Stimulated activated CD8-positive, alpha-beta memory T cell treated with anti-CD3 and anti-CD28 coated beads, Interleukin-4, amount 100 ng/mL, for 48 hours (primary cell): ENCODE measurements around the gene SMARCD3.

ENCODE experiments used
- DNase-seq: peaks from one replicate; pipeline ENCODE4 v3.0.0-alpha.2; 2020

SMARCD3 gene

GRCh38 chr7:151272405-151272804 is 23.9 kb upstream of the SMARCD3 start:
- no peak for DNase-seq

- DNase-seq, result no peak
Measured at GRCh38 chr7:151271699-151272355, 23.3 kb upstream of the SMARCD3 start.

- no peak for DNase-seq
Measured at GRCh38 chr7:151269511-151269910, 21.0 kb upstream of the SMARCD3 start.

- no peak for DNase-seq
Measured at GRCh38 chr7:151265351-151265931, 16.9 kb upstream of the SMARCD3 start.

- DNase-seq, result no peak
Measured at GRCh38 chr7:151264615-151265014, 16.1 kb upstream of the SMARCD3 start.

GRCh38 chr7:151261529-151261928 is 13.0 kb upstream of the SMARCD3 start:
- no peak for DNase-seq

DNA sequence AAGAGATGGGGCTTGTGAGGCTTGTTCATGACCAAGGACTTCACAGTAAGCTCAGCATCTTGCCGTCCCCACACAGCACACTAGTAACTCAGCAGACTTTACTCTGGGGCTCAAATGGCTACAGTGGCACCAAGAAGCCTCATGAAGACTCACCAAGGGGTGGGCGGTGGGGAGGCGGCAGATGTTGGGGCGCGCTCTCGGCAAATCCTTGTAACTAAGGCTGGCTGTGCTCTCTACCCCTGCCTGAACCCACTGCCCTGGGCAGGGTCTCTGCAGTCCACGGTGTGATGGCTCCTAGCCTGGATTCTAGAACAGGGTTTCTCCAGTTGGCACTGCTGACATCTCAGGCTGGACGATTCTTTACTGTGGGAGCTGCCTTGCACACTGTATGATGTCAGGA is 12.4 kb upstream of the SMARCD3 start:
- no peak for DNase-seq

DNA sequence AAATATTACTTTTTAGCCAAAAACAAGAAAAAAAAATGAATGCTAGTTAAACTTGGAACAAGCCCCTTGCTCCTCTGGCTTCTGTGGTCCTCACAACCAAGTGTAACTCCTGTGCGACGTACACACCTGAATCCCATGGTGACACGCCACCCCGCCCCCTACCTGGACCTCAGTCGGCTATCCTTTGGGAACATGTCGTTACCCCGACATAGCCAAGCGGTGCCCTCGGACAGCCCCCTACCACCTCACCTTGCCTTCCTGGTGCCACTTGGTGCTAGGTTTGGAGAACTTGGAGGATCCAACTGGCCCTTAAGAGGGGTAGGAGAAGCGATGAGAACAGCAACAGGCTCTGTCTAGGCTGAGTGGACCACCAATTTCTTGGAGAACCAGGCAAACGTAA is 12.0 kb upstream of the SMARCD3 start:
- no peak for DNase-seq

DNA sequence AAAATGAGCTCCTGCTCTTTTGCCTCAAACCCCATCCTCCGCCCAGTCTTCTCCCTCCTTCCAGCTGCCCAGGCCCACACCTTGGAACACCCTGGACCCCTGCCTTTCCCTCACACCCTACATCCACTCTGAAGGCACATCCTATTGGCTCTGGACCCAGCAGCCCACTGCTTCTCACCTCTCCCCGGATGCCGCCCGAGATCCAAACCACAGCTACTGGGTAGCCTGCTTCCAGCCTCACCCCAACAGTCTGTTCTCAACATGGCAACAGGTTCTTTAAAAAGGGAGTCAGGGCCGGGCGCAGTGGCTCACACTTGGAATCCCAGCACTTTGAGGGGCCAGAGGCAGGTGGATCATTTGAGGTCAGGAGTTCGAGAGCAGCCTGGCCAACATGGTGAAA is 9.5 kb upstream of the SMARCD3 start:
- DNase-seq, result no peak

GRCh38 chr7:151256410-151257045 is 8.0 kb upstream of the SMARCD3 start:
- no peak for DNase-seq

DNA sequence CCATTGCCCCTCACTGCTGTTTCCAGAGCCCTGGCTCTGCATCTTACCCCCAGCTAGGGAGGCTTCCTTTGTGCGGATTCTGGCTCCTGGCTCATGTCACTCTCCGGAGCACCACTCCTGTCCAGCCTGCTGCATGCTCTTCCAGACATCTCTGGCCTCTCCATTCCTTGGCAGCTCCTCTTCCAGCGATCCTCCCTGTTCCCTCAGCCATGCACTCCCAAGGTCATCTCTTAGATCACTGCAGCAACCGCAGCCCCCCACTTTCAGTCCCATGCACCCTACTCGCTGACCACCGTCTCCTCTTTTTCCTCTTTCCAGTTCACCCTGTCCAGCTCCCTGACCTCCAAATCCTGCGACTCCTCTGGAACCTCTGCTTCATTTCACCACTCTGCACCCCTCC is 6.9 kb upstream of the SMARCD3 start:
- no peak for DNase-seq

- no peak for DNase-seq
Measured at GRCh38 chr7:151254851-151255250, 6.4 kb upstream of the SMARCD3 start.

DNA sequence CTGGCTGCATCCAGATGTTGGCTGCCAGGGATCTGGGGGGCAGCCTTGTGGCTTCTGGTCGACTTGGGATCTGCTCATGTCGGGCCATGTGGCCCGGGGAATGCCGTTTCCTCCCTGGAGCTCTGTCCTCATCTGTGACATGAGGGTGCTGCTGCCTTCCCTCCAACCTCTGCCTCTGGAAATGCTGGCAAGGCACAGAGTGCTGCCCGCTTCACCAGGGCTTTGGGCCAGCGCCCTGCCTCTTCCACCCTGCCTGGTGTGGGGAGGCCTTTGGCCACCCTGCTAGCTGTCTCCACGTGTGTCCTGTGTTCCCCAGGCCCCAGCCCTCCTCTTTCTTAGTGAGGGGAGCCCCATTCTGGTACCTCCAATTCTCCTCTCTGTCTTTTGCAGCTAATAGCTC is 5.8 kb upstream of the SMARCD3 start:
- DNase-seq, result no peak

GRCh38 chr7:151252961-151253711 is 4.6 kb upstream of the SMARCD3 start:
- no peak for DNase-seq

- DNase-seq, result no peak
Measured at GRCh38 chr7:151252561-151252835, 4.0 kb upstream of the SMARCD3 start.

GRCh38 chr7:151251689-151252560 is 3.4 kb upstream of the SMARCD3 start:
- no peak for DNase-seq

DNA sequence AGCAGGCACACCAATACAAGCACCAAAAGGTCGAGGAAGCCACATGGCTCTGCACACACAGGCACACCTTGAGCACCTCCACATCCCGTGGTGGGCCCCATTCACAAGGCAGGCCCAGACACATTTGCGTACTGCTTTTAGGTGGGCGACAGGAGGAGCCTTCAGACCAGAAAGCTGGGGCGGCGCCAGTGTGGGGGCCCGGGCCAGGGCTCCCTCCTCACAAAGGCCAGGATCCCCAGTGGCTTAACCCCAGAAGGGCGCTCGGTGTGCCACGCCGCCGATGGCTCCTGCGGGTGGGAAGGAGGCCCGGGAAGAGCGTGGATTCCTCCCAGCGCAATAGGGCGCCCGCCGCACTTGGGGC is 2.8 kb upstream of the SMARCD3 start:
- DNase-seq, result no peak

DNA sequence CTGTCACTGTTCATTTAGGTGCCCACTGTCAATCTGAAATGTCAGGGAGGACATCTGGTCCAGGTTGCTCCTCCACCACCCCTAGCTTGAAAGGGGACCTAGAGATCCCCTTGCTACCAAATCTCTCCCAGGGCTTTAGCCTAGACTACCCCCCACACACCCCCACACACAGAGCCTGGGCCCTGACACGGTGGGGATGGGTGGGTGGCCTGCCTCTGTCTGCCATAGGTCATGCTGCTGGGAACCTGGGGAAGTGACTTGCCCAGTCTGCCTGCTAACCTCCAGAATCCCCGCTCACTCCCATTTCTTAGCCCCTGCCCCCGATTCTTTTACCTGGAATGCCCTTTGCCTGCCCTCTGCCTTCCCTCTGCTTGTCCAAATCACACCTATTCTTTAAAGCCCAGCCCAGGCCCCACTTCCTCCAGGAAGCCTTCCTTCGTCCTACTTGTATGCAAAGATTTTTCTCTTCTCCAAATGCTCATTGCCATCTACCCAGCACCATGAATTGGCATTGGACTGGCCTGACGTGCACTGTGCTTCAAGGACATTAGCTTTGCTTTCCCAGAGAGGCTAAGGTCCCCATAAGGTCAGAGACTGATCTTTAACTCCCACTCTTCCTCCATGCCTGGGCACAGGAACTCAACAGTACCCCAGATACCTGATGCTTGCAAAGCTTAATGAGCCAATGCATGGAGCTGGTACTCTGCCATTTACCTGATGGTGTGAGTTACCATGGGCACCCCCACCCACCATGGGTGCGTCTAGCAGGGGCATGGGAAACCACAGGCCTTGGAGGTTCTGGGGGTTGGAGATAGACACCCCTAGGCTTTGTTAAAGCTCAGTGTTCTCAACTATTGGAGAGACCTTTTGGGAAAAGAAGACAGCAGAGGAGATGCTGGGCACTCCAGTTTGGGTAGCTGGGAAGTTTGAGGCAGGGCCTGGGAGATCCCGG is 2.0 kb upstream of the SMARCD3 start:
- no peak for DNase-seq

- no peak for DNase-seq
Measured at GRCh38 chr7:151249732-151250072, 1.2 kb upstream of the SMARCD3 start.

DNA sequence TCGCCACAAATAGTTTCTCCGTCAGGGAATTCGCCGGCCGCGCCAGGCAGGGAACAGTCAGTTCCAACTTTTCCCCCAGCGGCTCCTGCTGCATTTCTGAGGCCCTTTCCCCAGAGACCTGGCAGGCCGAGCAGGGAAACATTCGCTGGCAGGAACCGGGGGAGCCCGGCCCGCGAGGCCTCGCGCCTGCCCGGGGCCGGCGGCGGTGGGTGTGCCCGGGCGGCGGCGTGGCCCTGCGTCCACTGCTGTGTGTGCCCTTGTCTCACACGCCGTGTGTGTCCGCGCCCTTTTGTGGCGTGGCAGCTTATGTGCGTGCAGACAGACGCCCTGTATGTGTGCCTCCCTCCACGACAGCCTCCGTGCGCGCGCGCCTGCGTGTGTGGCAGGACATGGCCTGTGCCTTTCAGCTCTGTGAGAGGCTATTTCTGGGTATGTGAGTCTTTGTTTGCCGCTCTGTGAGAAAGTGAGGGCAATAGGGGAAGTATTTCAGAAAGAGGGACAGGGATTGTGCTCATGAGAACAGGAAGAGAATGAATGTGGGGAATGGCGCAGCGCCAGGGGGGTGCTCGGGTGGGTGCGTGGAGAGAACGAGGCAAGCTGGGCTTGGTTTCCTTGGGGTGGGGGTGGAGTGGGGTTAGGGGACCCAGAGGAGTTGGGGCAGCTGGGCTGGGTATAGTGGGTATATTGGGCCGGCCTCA is 689 bp upstream of the SMARCD3 start:
- DNase-seq, result no peak

GRCh38 chr7:151247611-151248345 is 716 bp downstream of the SMARCD3 start:
- DNase-seq, result no peak
